ENCODE measurements around the gene TLR1. TPM values are rescaled to one million over a fixed set of nuclear protein-coding genes. Genes with fewer than 3 reads are reported as not detected.

Gene TLR1
- total and polyA plus RNA-seq, 2 donors (not counting 1 experiment from before 2014, with no cell fraction given) = 23.4 to 50.8 TPM

DNA sequence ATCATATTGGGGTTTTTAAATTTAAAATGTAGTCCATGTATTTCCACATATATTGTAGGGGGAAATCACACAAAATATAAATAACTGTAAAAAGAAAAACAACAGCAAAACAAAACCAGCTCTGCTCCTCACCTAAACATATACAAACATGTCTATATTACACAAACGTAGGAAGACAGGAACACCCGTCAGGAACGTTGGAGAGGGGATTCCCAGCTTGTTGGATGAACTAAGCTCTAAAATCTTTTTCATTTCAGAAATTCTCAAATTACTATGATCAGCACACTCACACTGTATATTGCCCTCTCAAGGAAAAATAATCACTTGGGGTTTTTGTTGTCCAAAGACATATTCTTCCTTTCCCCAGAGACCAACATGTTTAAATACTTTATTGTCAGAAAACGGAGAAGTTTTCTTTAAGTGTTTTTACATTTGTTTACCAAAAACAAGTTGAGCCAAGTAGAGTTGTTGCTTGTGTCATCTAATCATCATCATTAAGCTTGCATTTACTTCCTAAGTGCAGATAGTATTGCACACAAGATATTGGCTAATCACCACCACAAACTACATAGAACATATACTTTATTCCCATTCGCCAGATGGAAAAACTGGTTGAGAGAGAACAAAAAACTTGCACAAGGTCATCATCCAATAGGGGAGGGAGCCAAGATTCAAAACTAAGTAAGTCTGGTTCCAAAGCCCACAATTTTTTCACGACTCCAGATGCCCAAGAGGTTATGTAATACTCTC, 19.4 kb downstream of the TLR1 start:
- Histone ChIP-seq H3K4me3 (ENCODE audit: control extremely low read depth in 1 of 5, extremely low read depth in 1 of 5, insufficient read depth in 1 of 5, low read depth in 2 of 5, low read length in 4 of 5) (no peak overlapping the region), H3K4me2 (replicated peaks; ENCODE audit: low read depth, low read length, poor library complexity, severe bottlenecking) (no peak overlapping the region), H3K79me2 (ENCODE audit: control insufficient read depth, insufficient read depth, low read length) (peaks cover 40% of the 10 kb centered on the region), H3K27ac (ENCODE audit: low read length in 2 of 2) (no peak overlapping the region), H2AFZ (ENCODE audit: insufficient read depth, low read depth, low read length, poor library complexity, severe bottlenecking) (no peak overlapping the region), H3K27me3 (replicated peaks in 1 of 4; ENCODE audit: control extremely low read depth in 1 of 4, control insufficient read depth in 3 of 4, insufficient read depth in 4 of 4, low read length in 3 of 4) (no peaks in the 10 kb centered on the region), H3K9ac (ENCODE audit: low read length) (no peak overlapping the region), H3K4me1 (ENCODE audit: control insufficient read depth in 2 of 2, insufficient read depth in 2 of 2, low read length in 2 of 2) (peaks cover 17 to 37% of the 10 kb centered on the region in 2 donors), H4K20me1 (ENCODE audit: control insufficient read depth, insufficient read depth, low read length, poor library complexity, severe bottlenecking) (no peaks in the 10 kb centered on the region), H3K9me3 (ENCODE audit: control extremely low read depth in 1 of 3, control insufficient read depth in 2 of 3, insufficient read depth in 1 of 3, low read length in 2 of 3) (peaks cover 2 to 14% (median 8%) of the 10 kb centered on the region in 3 donors), H3K36me3 (replicated peaks in 1 of 2; ENCODE audit: control extremely low read depth in 1 of 2, control insufficient read depth in 1 of 2, extremely low read depth in 1 of 2, insufficient read depth in 2 of 2, low read length in 1 of 2) (no peaks in the 10 kb centered on the region)
- DNase-seq (no peak), ATAC-seq (ENCODE audit: low read depth) (no peak)
- 74% methylated on average over 3 of the region's 6 CpGs for WGBS (ENCODE audit: insufficient coverage)
- intact Hi-C loops (cut with micrococcal nuclease) = loop anchor here (10.0 kb wide), 1 partner anchor 120 kb away; the partner anchor contains the start of gene KLF3
- Mint-ChIP-seq H3K27ac (peak overlapping the region; percentile 3), H3K9me3 (ENCODE audit: insufficient read depth) (peaks cover 2% of the 10 kb centered on the region), H3K4me3 (no peak overlapping the region), H3K4me1 (peaks cover 39% of the 10 kb centered on the region), H3K27me3 (no peaks in the 10 kb centered on the region)
- POLR2A ChIA-PET = interaction anchor here (1.0 to 7.2 kb wide), 3 partner anchors 19 to 23 kb away, joined by 4 to 110 read pairs (median 4); partner anchors contain the start of gene TLR1
- TF ChIP-seq, protein P1, sequence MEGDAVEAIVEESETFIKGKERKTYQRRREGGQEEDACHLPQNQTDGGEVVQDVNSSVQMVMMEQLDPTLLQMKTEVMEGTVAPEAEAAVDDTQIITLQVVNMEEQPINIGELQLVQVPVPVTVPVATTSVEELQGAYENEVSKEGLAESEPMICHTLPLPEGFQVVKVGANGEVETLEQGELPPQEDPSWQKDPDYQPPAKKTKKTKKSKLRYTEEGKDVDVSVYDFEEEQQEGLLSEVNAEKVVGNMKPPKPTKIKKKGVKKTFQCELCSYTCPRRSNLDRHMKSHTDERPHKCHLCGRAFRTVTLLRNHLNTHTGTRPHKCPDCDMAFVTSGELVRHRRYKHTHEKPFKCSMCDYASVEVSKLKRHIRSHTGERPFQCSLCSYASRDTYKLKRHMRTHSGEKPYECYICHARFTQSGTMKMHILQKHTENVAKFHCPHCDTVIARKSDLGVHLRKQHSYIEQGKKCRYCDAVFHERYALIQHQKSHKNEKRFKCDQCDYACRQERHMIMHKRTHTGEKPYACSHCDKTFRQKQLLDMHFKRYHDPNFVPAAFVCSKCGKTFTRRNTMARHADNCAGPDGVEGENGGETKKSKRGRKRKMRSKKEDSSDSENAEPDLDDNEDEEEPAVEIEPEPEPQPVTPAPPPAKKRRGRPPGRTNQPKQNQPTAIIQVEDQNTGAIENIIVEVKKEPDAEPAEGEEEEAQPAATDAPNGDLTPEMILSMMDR (IDR thresholded peaks at IDR 0.05) = no peak
- CTCF ChIA-PET = interaction anchor here (0.5 to 8.5 kb wide), 8 partner anchors 18 to 836 kb away, joined by 3 to 620 read pairs (median 30); partner anchors contain the start of genes TLR1 and TLR6

DNA sequence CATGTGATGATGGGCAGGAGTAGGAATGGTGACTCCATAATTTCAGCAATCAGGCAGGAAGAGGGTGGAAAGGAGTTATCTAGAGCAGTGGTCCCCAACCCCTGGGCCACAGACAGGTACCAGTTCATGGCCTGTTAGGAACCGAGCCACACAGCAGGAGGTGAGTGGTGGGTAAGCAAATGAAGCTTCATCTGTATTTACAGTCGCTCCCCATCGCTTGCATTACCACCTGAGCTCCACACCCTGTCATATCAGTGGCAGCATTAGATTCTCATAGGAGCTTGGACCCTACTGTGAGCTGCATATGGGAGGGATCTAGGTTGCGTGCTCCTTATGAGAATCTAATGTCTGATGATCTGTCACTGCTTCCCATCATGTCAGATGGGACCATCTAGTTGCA, 20.4 kb downstream of the TLR1 start:
- H3K27me3 Mint-ChIP-seq = no peaks in the 10 kb centered on the region
- H3K9ac ChIP-seq (ENCODE audit: low read length) = no peak overlapping the region
- H4K20me1 ChIP-seq (ENCODE audit: control insufficient read depth, insufficient read depth, low read length, poor library complexity, severe bottlenecking) = no peaks in the 10 kb centered on the region
- CTCF ChIA-PET = interaction anchor here (0.9 to 8.5 kb wide), 7 partner anchors 11 to 605 kb away, joined by 3 to 620 read pairs (median 58); partner anchors contain the start of genes TLR1 and TLR6
- no peaks in the 10 kb centered on the region for H3K9me3 Mint-ChIP-seq (ENCODE audit: insufficient read depth)
- ATAC-seq (ENCODE audit: low read depth) = no peak
- H3K27ac Mint-ChIP-seq = peak overlapping the region; percentile 23
- peaks cover 51% of the 10 kb centered on the region for H3K79me2 ChIP-seq (ENCODE audit: control insufficient read depth, insufficient read depth, low read length)
- H3K4me3 ChIP-seq (ENCODE audit: control extremely low read depth in 1 of 5, extremely low read depth in 1 of 5, insufficient read depth in 1 of 5, low read depth in 2 of 5, low read length in 4 of 5) = no peak overlapping the region
- TF ChIP-seq, protein P1 (IDR thresholded peaks at IDR 0.05) = no peak
- no peak for TF ChIP-seq EZH2 (IDR thresholded peaks at IDR 0.05; ENCODE audit: borderline replicate concordance, insufficient read depth, low read depth, low read length, poor library complexity, severe bottlenecking)
- POLR2A ChIA-PET = interaction anchor here (7.2 kb wide), 1 partner anchor 22 kb away, joined by 110 read pairs; no protein-coding TSS in a partner anchor
- no peak for DNase-seq
- peaks cover 44% of the 10 kb centered on the region for H3K4me1 Mint-ChIP-seq
- no peak overlapping the region for H3K4me3 Mint-ChIP-seq
- peaks cover 0 to 9% (median 2%) of the 10 kb centered on the region in 3 donors for H3K9me3 ChIP-seq (ENCODE audit: control extremely low read depth in 1 of 3, control insufficient read depth in 2 of 3, insufficient read depth in 1 of 3, low read length in 2 of 3)
- no peak overlapping the region for H3K4me2 ChIP-seq (replicated peaks; ENCODE audit: low read depth, low read length, poor library complexity, severe bottlenecking)
- H2AFZ ChIP-seq (ENCODE audit: insufficient read depth, low read depth, low read length, poor library complexity, severe bottlenecking) = no peak overlapping the region
- peaks cover 3 to 5% of the 10 kb centered on the region in 2 experiments for H3K36me3 ChIP-seq (replicated peaks in 1 of 2; ENCODE audit: control extremely low read depth in 1 of 2, control insufficient read depth in 1 of 2, extremely low read depth in 1 of 2, insufficient read depth in 2 of 2, low read length in 1 of 2)
- no peaks in the 10 kb centered on the region for H3K27me3 ChIP-seq (replicated peaks in 1 of 4; ENCODE audit: control extremely low read depth in 1 of 4, control insufficient read depth in 3 of 4, insufficient read depth in 4 of 4, low read length in 3 of 4)
- no CpG with 5 or more reads among the region's 4 CpGs for WGBS (ENCODE audit: insufficient coverage)
- peaks cover 25 to 43% of the 10 kb centered on the region in 2 donors for H3K4me1 ChIP-seq (ENCODE audit: control insufficient read depth in 2 of 2, insufficient read depth in 2 of 2, low read length in 2 of 2)
- H3K27ac ChIP-seq (ENCODE audit: low read length in 2 of 2) = no peak overlapping the region
- intact Hi-C loops (cut with micrococcal nuclease) = loop anchor here (5.0 to 10.0 kb wide), 2 partner anchors 33 to 119 kb away; partner anchors contain the start of gene KLF3

All from B cell (primary cell).